SW480 (cell line): Measurements from ENCODE around the gene MEF2D.

Source experiments
- DNase-seq: peaks from one replicate; pipeline ENCODE4 v3.0.0-alpha.2; 2016; ENCODE audit warnings: low spot score

Gene MEF2D

GRCh38 chr1:156427957-156428356 lies 72.6 kb downstream of the MEF2D start:
- no peak for DNase-seq

- no peak for DNase-seq
Observed at GRCh38 chr1:156425943-156426342, 74.6 kb downstream of the MEF2D start.

- no peak for DNase-seq
Observed at GRCh38 chr1:156424806-156425432, 75.7 kb downstream of the MEF2D start.

GRCh38 chr1:156423422-156424352 lies 76.9 kb downstream of the MEF2D start:
- no peak for DNase-seq

GRCh38 chr1:156422602-156423091 lies 77.9 kb downstream of the MEF2D start:
- no peak for DNase-seq

- no peak for DNase-seq
Observed at GRCh38 chr1:156421939-156422601, 78.5 kb downstream of the MEF2D start.

GRCh38 chr1:156421062-156421938 lies 79.3 kb downstream of the MEF2D start:
- DNase-seq = peak; percentile 87

- no peak for DNase-seq
Observed at GRCh38 chr1:156420205-156421061, 80.1 kb downstream of the MEF2D start.

GRCh38 chr1:156419854-156420204 lies 80.7 kb downstream of the MEF2D start:
- peak; percentile 42 for DNase-seq

GRCh38 chr1:156418416-156419070 lies 82.0 kb downstream of the MEF2D start:
- DNase-seq = no peak

- no peak for DNase-seq
Observed at GRCh38 chr1:156417401-156418020, 83.1 kb downstream of the MEF2D start.

GRCh38 chr1:156416993-156417392 lies 83.6 kb downstream of the MEF2D start:
- no peak for DNase-seq

GRCh38 chr1:156414461-156415064 lies 86.0 kb downstream of the MEF2D start:
- DNase-seq = no peak
